ENCODE measurements around the gene FAM170B. TPM values are rescaled to one million over a fixed set of nuclear protein-coding genes. Genes with fewer than 3 reads are reported as not detected.

Gene FAM170B
- total RNA-seq, 1 experiment from 2014 or later: not detected

DNA sequence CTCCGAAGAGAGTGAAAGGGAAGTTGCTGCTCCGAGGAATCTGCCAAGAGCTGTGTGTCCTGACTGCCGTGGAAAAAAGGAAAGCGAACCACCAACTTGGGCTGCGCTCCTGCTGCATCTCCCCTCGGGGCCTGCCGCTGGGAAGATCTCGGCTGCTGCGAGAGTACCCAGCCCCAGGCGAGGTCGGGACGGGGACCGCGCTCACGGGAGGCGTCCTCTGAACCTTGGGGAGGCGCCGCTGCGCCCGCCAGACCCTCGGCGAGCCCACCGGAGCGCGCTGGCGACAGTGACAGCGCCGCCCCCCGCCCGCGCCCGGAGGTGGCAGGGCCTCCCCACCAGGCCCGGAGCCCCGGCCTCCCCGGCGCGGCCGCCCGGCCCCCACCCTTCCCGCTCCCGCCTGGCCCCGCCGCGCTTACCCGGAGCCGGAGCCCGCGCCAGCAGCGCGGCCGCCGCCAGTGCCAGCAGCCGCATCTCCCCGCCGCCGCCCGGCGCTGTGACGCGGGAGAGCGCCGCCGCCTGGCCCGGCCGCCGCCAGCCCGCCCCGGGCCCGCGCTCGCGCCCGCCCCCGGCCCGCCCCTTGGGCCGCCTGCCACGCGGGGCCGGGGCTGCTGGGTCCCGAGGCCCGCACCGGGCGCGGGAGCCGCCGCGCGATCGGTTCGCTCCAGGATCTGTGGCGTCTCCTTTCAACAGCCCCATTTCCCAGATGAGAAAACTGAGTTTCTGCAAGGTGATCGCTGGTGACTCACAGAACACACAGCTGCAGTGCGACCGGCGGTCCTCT is 18.6 kb downstream of the FAM170B start, which contains the start of gene VSTM4:
TSS of gene VSTM4 (minus strand) at position 508 of the 781 bp plus-strand sequence. CDS start at position 471, 37 bp downstream.
- in situ Hi-C loops (cut with HindIII; ENCODE audit: low pct_unique_long_range_greater_than_20kb, low sequenced_read_pairs) (no loop called here), intact Hi-C loops (cut with micrococcal nuclease; ENCODE audit: unreplicated experiment) (no loop called here)
- Histone ChIP-seq H3K36me3 (ENCODE audit: control insufficient read depth, insufficient read depth, low read length) (no peaks in the 10 kb centered on the region), H3K27ac (ENCODE audit: low read length) (no peak within 1 kb of the TSS), H3K4me3 (ENCODE audit: low read depth in 2 of 2, low read length in 2 of 2) (peak within 1 kb of the TSS; percentile 11 to 14; a peak in 3 of 4 replicates), H3K9me3 (ENCODE audit: control insufficient read depth, insufficient read depth, low read depth, low read length) (no peaks in the 10 kb centered on the region), H3K27me3 (ENCODE audit: control insufficient read depth, insufficient read depth, low read length) (peaks cover 22% of the 10 kb centered on the region), H3K4me1 (ENCODE audit: control insufficient read depth, insufficient read depth, low read length) (no peaks in the 10 kb centered on the region)
- ChIA-PET POLR2A (no interaction called here), CTCF (no interaction called here)
- BruUV-seq (replicated peaks): no TSS peak
- DNase-seq (ENCODE audit: low read depth, low spot score) (no peak), ATAC-seq (peak; percentile 54)
- TF ChIP-seq TCF7L2 (IDR thresholded peaks at IDR 0.05; ENCODE audit: low read depth, low read length) (no peak), POLR2AphosphoS5 (IDR thresholded peaks at IDR 0.05; ENCODE audit: low read depth, low read length) (no peak), SIN3A (IDR thresholded peaks at IDR 0.05; ENCODE audit: borderline replicate concordance, insufficient read depth, low read depth, low read length) (no peak)
- TF ChIP-seq, protein P1, sequence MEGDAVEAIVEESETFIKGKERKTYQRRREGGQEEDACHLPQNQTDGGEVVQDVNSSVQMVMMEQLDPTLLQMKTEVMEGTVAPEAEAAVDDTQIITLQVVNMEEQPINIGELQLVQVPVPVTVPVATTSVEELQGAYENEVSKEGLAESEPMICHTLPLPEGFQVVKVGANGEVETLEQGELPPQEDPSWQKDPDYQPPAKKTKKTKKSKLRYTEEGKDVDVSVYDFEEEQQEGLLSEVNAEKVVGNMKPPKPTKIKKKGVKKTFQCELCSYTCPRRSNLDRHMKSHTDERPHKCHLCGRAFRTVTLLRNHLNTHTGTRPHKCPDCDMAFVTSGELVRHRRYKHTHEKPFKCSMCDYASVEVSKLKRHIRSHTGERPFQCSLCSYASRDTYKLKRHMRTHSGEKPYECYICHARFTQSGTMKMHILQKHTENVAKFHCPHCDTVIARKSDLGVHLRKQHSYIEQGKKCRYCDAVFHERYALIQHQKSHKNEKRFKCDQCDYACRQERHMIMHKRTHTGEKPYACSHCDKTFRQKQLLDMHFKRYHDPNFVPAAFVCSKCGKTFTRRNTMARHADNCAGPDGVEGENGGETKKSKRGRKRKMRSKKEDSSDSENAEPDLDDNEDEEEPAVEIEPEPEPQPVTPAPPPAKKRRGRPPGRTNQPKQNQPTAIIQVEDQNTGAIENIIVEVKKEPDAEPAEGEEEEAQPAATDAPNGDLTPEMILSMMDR (IDR thresholded peaks at IDR 0.05): no peak; the same call in 1 of the 2 replicates
- TF ChIP-seq, protein P2, sequence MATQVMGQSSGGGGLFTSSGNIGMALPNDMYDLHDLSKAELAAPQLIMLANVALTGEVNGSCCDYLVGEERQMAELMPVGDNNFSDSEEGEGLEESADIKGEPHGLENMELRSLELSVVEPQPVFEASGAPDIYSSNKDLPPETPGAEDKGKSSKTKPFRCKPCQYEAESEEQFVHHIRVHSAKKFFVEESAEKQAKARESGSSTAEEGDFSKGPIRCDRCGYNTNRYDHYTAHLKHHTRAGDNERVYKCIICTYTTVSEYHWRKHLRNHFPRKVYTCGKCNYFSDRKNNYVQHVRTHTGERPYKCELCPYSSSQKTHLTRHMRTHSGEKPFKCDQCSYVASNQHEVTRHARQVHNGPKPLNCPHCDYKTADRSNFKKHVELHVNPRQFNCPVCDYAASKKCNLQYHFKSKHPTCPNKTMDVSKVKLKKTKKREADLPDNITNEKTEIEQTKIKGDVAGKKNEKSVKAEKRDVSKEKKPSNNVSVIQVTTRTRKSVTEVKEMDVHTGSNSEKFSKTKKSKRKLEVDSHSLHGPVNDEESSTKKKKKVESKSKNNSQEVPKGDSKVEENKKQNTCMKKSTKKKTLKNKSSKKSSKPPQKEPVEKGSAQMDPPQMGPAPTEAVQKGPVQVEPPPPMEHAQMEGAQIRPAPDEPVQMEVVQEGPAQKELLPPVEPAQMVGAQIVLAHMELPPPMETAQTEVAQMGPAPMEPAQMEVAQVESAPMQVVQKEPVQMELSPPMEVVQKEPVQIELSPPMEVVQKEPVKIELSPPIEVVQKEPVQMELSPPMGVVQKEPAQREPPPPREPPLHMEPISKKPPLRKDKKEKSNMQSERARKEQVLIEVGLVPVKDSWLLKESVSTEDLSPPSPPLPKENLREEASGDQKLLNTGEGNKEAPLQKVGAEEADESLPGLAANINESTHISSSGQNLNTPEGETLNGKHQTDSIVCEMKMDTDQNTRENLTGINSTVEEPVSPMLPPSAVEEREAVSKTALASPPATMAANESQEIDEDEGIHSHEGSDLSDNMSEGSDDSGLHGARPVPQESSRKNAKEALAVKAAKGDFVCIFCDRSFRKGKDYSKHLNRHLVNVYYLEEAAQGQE (IDR thresholded peaks at IDR 0.05; ENCODE audit: insufficient read depth in 1 of 2, low read depth in 2 of 2, low read length in 1 of 2): no peak

DNA sequence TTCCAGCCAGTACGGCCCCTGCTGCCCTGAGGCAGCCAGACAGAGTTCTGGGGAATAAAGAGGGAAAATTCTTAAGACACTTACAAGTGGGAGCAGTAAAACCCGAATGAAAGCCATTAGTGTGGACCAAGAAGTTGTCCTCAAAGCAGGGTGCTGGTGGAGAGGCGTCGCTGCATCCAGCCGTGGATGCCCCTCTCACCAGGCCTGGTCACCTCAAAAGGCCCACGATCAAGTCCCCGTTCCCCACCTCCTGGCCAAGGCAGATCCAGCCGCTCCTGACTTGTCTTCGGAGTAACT is 19.2 kb downstream of the FAM170B start:
- TF ChIP-seq, protein P2 (IDR thresholded peaks at IDR 0.05; ENCODE audit: insufficient read depth in 1 of 2, low read depth in 2 of 2, low read length in 1 of 2): no peak
- TF ChIP-seq TCF7L2 (IDR thresholded peaks at IDR 0.05; ENCODE audit: low read depth, low read length): no peak
- TF ChIP-seq, protein P1 (IDR thresholded peaks at IDR 0.05): no peak
- no peak for TF ChIP-seq POLR2AphosphoS5 (IDR thresholded peaks at IDR 0.05; ENCODE audit: low read depth, low read length)
- H3K36me3 ChIP-seq (ENCODE audit: control insufficient read depth, insufficient read depth, low read length): no peaks in the 10 kb centered on the region
- intact Hi-C loops (cut with micrococcal nuclease; ENCODE audit: unreplicated experiment): no loop called here
- DNase-seq (ENCODE audit: low read depth, low spot score) (no peak), ATAC-seq (no peak)
- ChIA-PET POLR2A (no interaction called here), CTCF (no interaction called here)
- H3K9me3 ChIP-seq (ENCODE audit: control insufficient read depth, insufficient read depth, low read depth, low read length): no peaks in the 10 kb centered on the region
- no peak overlapping the region for H3K27ac ChIP-seq (ENCODE audit: low read length)
- H3K4me3 ChIP-seq (ENCODE audit: low read depth in 2 of 2, low read length in 2 of 2): peak overlapping the region; percentile 11 to 14; a peak in 2 of 4 replicates
- no TSS peak for BruUV-seq (replicated peaks)
- H3K4me1 ChIP-seq (ENCODE audit: control insufficient read depth, insufficient read depth, low read length): no peaks in the 10 kb centered on the region
- peaks cover 21% of the 10 kb centered on the region for H3K27me3 ChIP-seq (ENCODE audit: control insufficient read depth, insufficient read depth, low read length)
- in situ Hi-C loops (cut with HindIII; ENCODE audit: low pct_unique_long_range_greater_than_20kb, low sequenced_read_pairs): no loop called here
